GM18526 (cell line): Measurements from ENCODE around the gene ZNF469.

Source experiments
- POLR2A ChIP-seq: IDR thresholded peaks from 3 replicates; pipeline ENCODE4 v1.6.1; 2011; ENCODE audit not compliant: insufficient read length; ENCODE audit errors: extremely low read depth

The ZNF469 gene

GRCh38 chr16:88401604-88402246 is 19.0 kb downstream of the ZNF469 start:
- TF ChIP-seq POLR2A = no peak

- TF ChIP-seq POLR2A = no peak
Measured at GRCh38 chr16:88402551-88403240, 19.9 kb downstream of the ZNF469 start.

- no peak for TF ChIP-seq POLR2A
Measured at GRCh38 chr16:88403794-88404581, 21.2 kb downstream of the ZNF469 start.

GRCh38 chr16:88404769-88405168 is 22.0 kb downstream of the ZNF469 start:
- TF ChIP-seq POLR2A = no peak

GRCh38 chr16:88405216-88406060 is 22.7 kb downstream of the ZNF469 start:
- TF ChIP-seq POLR2A = no peak

- TF ChIP-seq POLR2A = no peak
Measured at GRCh38 chr16:88406096-88407041, 23.6 kb downstream of the ZNF469 start.

GRCh38 chr16:88407042-88407420 is 24.3 kb downstream of the ZNF469 start:
- TF ChIP-seq POLR2A = no peak

GRCh38 chr16:88407807-88408206 is 25.0 kb downstream of the ZNF469 start:
- no peak for TF ChIP-seq POLR2A

- no peak for TF ChIP-seq POLR2A
Measured at GRCh38 chr16:88408561-88409142, 25.9 kb downstream of the ZNF469 start.

- TF ChIP-seq POLR2A = no peak
Measured at GRCh38 chr16:88409296-88410065, 26.7 kb downstream of the ZNF469 start.

- TF ChIP-seq POLR2A = no peak
Measured at GRCh38 chr16:88411951-88412576, 29.3 kb downstream of the ZNF469 start.

- TF ChIP-seq POLR2A = no peak
Measured at GRCh38 chr16:88412766-88413165, 30.0 kb downstream of the ZNF469 start.

GRCh38 chr16:88413231-88413630 is 30.5 kb downstream of the ZNF469 start:
- no peak for TF ChIP-seq POLR2A
